PC-9 (cell line): ENCODE results near the gene BTRC. TPM values are rescaled to one million over a fixed set of nuclear protein-coding genes. Genes with fewer than 3 reads are reported as not detected.

Experiments used
- BruUV-seq: library from RNA; stranded (reverse); fragments of 400-500 nt; replicated peaks from 2 replicates; lab custom pipeline; 2021; lab: Mats Ljungman, UMichigan
- CTCF ChIA-PET: fragments of 300-600 bp; sonication (Branson Sonifier 250); formaldehyde crosslinking; loops from one replicate; lab custom pipeline; 2022; ENCODE audit warnings: antibody characterized with exemption; lab: Charles Lee
- POLR2A ChIA-PET: fragments of 300-600 bp; sonication (Branson Sonifier 250); formaldehyde crosslinking; loops from one replicate; lab custom pipeline; 2022; ENCODE audit warnings: antibody characterized with exemption; ENCODE audit not compliant: unreplicated experiment; lab: Charles Lee
- DNase-seq, 2 experiments: peaks; one replicate each; pipeline versions ENCODE4 v3.0.0 to v3.0.0-alpha.2; 2015 to 2022; ENCODE audit warnings: mixed read lengths in 1 of 2
- H2AFZ ChIP-seq: fragments of 200-600 bp; sonication (generic); 2 replicates; pipeline ENCODE4 v1.8.1; 2017; ENCODE audit warnings: antibody characterized with exemption
- H3F3A ChIP-seq: fragments of 200-600 bp; sonication (generic); 2 replicates; pipeline ENCODE4 v1.8.1; 2017; ENCODE audit warnings: antibody characterized with exemption, mild to moderate bottlenecking, low read depth; ENCODE audit not compliant: insufficient read depth
- H3K27ac ChIP-seq: fragments of 200-600 bp; sonication (generic); 2 replicates; pipeline ENCODE4 v1.6.1; 2016; ENCODE audit warnings: mixed run types
- H3K27me3 ChIP-seq: fragments of 200-600 bp; sonication (generic); 2 replicates; pipeline ENCODE4 v1.6.1; 2016; ENCODE audit warnings: low read depth, mixed run types; ENCODE audit not compliant: insufficient read depth
- H3K36me3 ChIP-seq: fragments of 200-600 bp; sonication (generic); 2 replicates; pipeline ENCODE4 v1.6.1; 2016; ENCODE audit warnings: low read depth, mixed run types
- H3K4me1 ChIP-seq: fragments of 200-600 bp; sonication (generic); replicated peaks from 2 replicates; pipeline ENCODE4 v1.6.1; 2016; ENCODE audit warnings: mixed run types; ENCODE audit not compliant: insufficient read depth
- H3K4me2 ChIP-seq: fragments of 200-600 bp; sonication (generic); 2 replicates; pipeline ENCODE4 v1.6.1; 2017; ENCODE audit warnings: mixed run types
- H3K4me3 ChIP-seq: fragments of 200-600 bp; sonication (generic); 2 replicates; pipeline ENCODE4 v1.6.1; 2016; ENCODE audit warnings: mixed run types
- H3K79me2 ChIP-seq: fragments of 200-600 bp; sonication (generic); 2 replicates; pipeline ENCODE4 v1.6.1; 2017; ENCODE audit warnings: low read depth, mixed run types
- H3K9me2 ChIP-seq: fragments of 200-600 bp; sonication (generic); 2 replicates; pipeline ENCODE4 v1.8.1; 2017; ENCODE audit warnings: mild to moderate bottlenecking; ENCODE audit not compliant: insufficient read depth
- H3K9me3 ChIP-seq: fragments of 200-600 bp; sonication (generic); 2 replicates; pipeline ENCODE4 v1.8.1; 2016; ENCODE audit warnings: low read depth; ENCODE audit not compliant: insufficient read depth
- H4K20me1 ChIP-seq: fragments of 200-600 bp; sonication (generic); 2 replicates; pipeline ENCODE4 v1.8.1; 2017; ENCODE audit not compliant: insufficient read depth
- EZH2 ChIP-seq: fragments of 200-600 bp; sonication (generic); IDR thresholded peaks from 2 replicates; pipeline ENCODE4 v1.8.0; 2017; ENCODE audit warnings: antibody characterized with exemption, low read depth
- intact Hi-C: fragments of 100-400 bp; cut with micrococcal nuclease; formaldehyde crosslinking; loops from one replicate; pipeline ENCODE4 v1.10.0; 2022; ENCODE audit not compliant: unreplicated experiment
- total RNA-seq: library from RNA; stranded (reverse); gene quantifications from 2 replicates; pipeline ENCODE4 v1.2.3, GENCODE V29; 2021
- TF ChIP-seq, protein P1 (sequence below): fragments of 200-600 bp; sonication (generic); conservative IDR thresholded peaks from 2 replicates; pipeline ENCODE4 v1.6.1; 2017; ENCODE audit warnings: mixed run types, antibody characterized with exemption, mild to moderate bottlenecking, moderate library complexity

Gene BTRC
- total RNA-seq, 1 experiment from 2014 or later = 15.6 TPM

DNA sequence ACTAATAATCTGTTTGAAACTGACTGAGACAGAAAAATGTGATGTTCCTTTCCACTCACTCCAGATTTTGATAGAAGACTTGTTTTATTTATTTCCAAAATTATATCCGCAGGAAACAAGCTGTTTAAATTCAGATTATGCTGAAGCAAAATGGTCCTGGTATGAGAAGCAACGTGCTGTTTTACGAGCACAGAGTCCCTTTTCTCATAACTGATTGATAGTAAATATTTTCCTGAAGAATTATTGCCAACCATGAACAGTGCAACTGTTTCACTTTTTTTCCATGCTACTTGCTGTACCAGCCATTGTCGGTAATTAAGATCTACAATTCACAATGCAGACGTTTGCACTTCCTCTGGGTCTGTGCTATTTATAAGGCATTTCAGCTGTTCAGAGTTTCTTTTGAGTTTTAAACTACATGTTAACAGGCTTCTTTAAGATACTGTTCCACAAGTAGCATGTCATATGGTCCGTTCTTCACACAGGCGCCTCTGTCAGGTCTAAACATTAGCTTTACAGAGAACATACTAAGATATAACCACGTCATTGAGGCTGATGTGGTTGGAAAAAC lies 130.3 kb downstream of the BTRC start:
- ChIA-PET CTCF (no interaction called here), POLR2A (no interaction called here)
- no peaks in the 10 kb centered on the region for H3F3A ChIP-seq
- H3K79me2 ChIP-seq = no peaks in the 10 kb centered on the region
- H3K4me2 ChIP-seq = no peak overlapping the region
- BruUV-seq = no TSS peak
- no peaks in the 10 kb centered on the region for H3K27me3 ChIP-seq
- H3K27ac ChIP-seq = no peak overlapping the region
- H3K36me3 ChIP-seq = no peaks in the 10 kb centered on the region
- no peak for DNase-seq
- H3K9me3 ChIP-seq = no peaks in the 10 kb centered on the region
- H3K9me2 ChIP-seq = no peaks in the 10 kb centered on the region
- intact Hi-C loops = no loop called here
- no peak overlapping the region for H2AFZ ChIP-seq
- H3K4me1 ChIP-seq = no peaks in the 10 kb centered on the region
- no peak overlapping the region for H3K4me3 ChIP-seq
- H4K20me1 ChIP-seq = no peaks in the 10 kb centered on the region
- no peak for TF ChIP-seq EZH2
- TF ChIP-seq, protein P1, sequence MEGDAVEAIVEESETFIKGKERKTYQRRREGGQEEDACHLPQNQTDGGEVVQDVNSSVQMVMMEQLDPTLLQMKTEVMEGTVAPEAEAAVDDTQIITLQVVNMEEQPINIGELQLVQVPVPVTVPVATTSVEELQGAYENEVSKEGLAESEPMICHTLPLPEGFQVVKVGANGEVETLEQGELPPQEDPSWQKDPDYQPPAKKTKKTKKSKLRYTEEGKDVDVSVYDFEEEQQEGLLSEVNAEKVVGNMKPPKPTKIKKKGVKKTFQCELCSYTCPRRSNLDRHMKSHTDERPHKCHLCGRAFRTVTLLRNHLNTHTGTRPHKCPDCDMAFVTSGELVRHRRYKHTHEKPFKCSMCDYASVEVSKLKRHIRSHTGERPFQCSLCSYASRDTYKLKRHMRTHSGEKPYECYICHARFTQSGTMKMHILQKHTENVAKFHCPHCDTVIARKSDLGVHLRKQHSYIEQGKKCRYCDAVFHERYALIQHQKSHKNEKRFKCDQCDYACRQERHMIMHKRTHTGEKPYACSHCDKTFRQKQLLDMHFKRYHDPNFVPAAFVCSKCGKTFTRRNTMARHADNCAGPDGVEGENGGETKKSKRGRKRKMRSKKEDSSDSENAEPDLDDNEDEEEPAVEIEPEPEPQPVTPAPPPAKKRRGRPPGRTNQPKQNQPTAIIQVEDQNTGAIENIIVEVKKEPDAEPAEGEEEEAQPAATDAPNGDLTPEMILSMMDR = no peak

DNA sequence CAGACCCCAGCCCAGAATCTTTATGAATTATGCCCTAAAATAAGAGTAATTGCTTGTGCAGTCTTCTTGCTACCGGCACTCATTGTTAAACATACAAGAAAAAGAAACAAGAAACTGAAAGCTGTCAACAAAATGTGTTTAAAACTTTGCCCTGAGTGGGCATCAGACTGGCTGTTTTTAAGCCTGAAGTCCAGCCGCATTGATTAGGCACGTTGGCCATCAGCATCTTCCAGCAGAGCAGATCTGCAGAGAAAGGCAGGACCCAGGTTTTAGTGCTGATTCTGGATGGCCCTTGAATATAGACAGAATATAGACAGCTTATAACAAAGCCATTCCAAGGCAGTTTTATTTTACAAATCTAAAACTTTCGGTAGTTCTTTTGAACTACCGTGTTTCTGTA lies 131.2 kb downstream of the BTRC start:
- H3K9me3 ChIP-seq = no peaks in the 10 kb centered on the region
- H3F3A ChIP-seq = no peaks in the 10 kb centered on the region
- H3K79me2 ChIP-seq = no peaks in the 10 kb centered on the region
- no TSS peak for BruUV-seq
- H3K9me2 ChIP-seq = no peaks in the 10 kb centered on the region
- DNase-seq = no peak
- no peak for TF ChIP-seq EZH2
- TF ChIP-seq, protein P1 = no peak
- POLR2A ChIA-PET = no interaction called here
- intact Hi-C loops = no loop called here
- CTCF ChIA-PET = no interaction called here
- H3K4me2 ChIP-seq = no peak overlapping the region
- no peaks in the 10 kb centered on the region for H3K36me3 ChIP-seq
- no peak overlapping the region for H3K4me3 ChIP-seq
- no peak overlapping the region for H3K27ac ChIP-seq
- H3K27me3 ChIP-seq = no peaks in the 10 kb centered on the region
- H3K4me1 ChIP-seq = no peaks in the 10 kb centered on the region
- H4K20me1 ChIP-seq = no peaks in the 10 kb centered on the region
- no peak overlapping the region for H2AFZ ChIP-seq

DNA sequence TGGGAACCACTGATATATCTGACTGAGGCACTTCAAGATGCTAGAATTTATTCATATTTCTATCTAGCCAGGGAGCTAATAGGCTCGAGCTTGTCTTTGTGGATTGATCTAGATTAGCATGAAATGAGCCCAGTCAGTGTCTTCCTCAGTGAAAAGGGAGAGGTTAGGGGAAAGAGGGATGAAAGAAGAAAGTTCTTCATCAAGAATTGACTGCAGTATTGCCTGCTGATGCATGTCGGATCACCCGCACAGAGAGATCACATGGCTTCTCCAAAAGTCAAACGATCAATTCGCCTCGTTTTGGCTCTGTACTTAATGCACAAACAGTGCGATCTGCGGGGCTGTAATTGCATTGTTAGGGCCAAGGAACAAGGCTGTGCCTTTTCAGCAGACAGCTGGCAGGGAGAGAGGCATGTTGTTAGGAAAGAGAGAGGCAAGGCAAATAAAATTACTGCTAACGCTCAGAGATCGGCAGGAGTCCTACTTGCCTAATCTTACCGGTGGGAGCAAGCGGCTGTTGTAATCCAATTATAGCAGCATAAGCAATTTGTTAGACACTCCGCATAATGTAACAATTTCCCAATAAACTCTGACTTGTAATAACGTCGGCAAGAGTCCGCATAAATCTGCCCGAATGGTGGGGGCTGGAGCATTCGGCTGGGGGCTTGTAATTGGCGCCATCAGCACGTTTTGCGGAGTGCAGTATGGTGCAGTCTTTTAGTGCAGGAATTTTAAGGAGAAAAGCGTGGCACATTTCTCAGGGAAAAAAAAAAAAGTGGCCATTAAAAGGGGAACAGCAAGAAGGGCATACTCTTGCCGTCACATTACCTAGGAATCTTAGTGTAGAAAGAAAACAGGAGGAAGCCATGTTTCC lies 132.0 kb downstream of the BTRC start:
- BruUV-seq = no TSS peak
- Histone ChIP-seq H4K20me1 (no peaks in the 10 kb centered on the region), H3K9me3 (no peaks in the 10 kb centered on the region), H3K4me2 (no peak overlapping the region), H3K36me3 (no peaks in the 10 kb centered on the region), H3K27ac (no peak overlapping the region), H3F3A (no peaks in the 10 kb centered on the region), H3K4me1 (no peaks in the 10 kb centered on the region), H2AFZ (no peak overlapping the region), H3K27me3 (no peaks in the 10 kb centered on the region), H3K9me2 (no peaks in the 10 kb centered on the region), H3K4me3 (no peak overlapping the region), H3K79me2 (no peaks in the 10 kb centered on the region)
- ChIA-PET POLR2A (no interaction called here), CTCF (no interaction called here)
- no peak for DNase-seq
- intact Hi-C loops = no loop called here
- TF ChIP-seq, protein P1 = no peak
- TF ChIP-seq EZH2 = no peak
